Stimulated activated CD8-positive, alpha-beta memory T cell treated with anti-CD3 and anti-CD28 coated beads, Interleukin-15, amount 100 ng/mL, for 24 hours (primary cell): ENCODE results near the gene DNAJC9.

Experiments
- DNase-seq: peaks from one replicate; pipeline ENCODE4 v3.0.0-alpha.2; 2020; ENCODE audit warnings: low read depth

The DNAJC9 gene

DNA sequence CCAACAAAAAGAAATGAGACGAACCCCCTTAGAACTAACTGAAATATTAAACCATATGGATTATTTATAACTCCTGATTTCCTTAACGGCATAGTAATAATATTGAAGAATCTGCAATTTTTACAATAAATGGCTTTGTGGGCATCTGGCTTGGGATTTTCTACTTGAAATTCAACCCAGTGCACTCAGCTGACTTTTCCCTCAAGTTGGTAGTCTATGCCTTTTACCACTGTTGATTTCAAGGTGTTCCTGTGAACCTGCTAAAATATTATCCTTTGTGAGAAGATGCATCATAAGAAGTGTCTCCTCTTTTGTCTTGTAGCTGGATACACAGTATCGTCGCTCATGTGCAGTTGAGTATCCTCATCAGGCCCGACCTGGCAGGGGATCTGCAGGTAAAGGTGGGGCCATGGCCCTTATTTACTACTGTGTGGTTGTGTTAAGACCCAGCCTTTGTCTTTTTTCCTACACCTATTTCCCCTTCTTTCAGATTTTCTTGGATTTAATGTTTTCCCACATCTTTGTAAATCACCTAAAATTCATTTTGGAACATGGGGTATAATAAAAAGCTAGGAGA lies 8.0 kb downstream of the DNAJC9 start:
- no peak for DNase-seq

DNA sequence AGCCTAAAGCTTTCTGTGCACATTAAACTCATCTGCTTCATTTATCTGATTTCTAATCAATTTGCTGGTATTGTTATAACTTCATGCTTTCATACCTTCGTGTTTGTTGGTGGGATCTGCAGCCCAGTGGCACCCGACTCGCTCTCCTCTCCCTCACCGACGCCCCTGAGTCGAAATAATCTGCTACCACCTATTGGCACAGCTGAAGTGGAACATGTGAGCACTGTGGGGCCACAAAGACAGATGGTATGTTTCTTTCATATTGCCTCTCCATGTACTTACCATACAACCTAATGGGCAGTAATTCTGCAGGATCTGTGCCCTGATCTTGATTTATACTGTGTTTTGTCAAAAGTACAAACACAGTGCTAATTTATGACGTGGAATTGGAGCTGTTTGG lies 12.4 kb downstream of the DNAJC9 start:
- DNase-seq: no peak

DNA sequence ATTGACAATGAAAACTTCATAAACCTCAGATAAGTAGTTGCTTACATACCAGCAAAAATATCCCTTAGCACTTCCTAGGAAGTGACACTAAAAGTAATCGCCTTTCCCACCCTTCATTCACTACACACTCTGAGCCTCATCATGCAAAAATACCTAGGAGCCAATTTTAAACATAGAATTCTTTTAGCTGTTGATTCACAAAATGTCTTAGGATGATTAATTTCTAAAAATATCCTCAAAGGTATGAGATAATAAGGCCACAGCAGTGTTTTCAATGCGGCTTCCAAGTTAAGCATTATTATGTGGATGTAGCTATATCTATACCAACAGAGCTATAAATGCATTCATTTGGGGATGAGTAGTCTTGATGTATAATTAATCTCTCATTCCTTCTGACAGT lies 13.2 kb downstream of the DNAJC9 start:
- DNase-seq: no peak

- no peak for DNase-seq
These were observed 14.2 kb downstream of the DNAJC9 start for GRCh38 chr10:73232887-73233286.

DNA sequence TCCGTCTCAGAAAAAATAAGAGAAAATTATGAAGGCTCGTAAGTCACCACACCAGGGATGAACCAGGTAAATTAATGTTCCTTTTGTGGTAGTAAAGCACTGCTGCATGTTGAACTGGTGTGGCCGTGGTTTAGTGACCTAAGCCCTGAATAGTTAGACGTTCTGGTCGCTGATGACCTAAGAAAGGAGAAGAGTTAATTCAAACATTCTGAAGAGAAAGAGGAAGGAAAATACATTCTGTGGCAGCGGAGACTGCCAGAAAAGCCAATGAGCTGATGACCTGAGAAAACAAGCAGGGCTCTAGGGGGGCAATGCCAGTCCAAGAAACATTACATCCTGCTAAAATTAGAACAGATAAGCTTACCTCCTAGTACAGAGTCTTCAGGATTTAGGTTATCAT lies 17.5 kb downstream of the DNAJC9 start:
- no peak for DNase-seq

DNA sequence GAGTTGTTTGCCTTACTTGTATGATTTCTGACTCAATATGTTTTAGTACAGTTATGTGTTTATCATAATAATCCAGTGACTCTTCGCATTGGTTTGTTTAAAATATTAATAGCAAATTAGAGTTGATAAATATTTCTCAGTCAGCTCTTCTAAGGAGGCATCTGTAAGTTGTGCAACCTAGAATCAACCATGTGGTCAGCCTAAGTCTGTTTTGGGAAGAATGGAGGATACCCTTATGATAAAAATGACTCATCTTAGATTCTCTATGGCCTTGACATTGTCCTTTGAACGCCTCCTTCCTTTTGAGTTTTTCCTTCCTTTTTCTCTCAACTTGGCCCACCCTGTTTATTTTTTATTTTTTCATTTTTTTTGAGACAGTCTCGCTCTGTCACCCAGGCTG lies 18.8 kb downstream of the DNAJC9 start:
- DNase-seq: no peak

DNA sequence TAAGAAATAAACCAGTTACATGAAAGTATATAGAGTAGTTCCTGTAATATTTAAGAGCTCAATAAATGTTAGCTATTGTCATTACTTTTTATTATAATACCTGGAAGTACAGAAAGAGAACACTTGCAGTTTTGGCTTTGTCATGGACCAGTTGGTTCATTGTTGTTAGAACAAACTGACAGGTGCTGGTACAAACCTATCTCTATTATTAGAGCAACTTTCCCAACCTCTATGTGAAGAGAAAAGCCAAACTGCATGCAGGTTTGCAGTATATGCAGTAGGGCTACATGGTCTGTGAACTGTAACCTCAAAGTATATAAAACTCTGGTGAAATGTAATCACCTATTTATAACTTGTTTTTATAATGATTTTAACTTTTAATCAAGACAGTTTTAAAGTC lies 20.4 kb downstream of the DNAJC9 start:
- DNase-seq: no peak

DNA sequence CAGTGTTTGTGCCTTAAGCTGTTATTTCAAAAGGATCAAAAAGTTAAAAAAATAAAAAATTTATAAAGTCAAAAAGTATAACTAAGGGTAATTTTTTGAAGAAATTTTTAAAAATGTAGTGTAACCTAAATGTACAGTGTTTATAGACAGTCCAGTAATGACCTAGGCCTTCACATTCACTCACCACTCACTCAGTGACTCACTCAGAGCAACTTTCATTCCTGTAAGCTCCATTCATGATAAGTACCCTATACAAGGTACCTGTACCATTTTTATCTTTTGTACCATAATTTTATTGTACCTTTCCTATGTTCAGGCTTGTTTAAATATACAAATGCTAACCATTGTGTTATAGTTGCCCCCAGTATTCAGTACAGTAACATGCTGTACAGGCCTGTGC lies 21.5 kb downstream of the DNAJC9 start:
- DNase-seq: no peak

DNA sequence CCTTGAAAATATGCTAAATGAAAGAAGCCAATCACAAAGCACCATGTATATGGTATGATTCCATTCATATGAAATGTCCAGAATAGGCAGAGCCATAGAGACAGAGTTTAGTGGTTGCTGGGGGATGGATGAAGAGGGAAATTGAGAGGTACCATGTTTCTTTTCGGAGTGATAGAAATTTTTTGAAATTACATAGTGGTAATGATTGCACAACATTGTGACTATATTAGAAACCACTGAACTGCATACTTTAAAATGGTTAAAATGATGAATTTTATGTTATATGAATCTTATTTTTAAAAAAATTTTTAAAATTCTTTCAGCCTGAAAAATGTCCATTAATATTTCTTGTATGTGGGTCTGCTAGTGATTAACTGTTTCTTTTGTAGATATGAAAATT lies 26.1 kb downstream of the DNAJC9 start:
- no peak for DNase-seq

- DNase-seq: no peak
These were observed 27.7 kb downstream of the DNAJC9 start for GRCh38 chr10:73219384-73219783.

DNA sequence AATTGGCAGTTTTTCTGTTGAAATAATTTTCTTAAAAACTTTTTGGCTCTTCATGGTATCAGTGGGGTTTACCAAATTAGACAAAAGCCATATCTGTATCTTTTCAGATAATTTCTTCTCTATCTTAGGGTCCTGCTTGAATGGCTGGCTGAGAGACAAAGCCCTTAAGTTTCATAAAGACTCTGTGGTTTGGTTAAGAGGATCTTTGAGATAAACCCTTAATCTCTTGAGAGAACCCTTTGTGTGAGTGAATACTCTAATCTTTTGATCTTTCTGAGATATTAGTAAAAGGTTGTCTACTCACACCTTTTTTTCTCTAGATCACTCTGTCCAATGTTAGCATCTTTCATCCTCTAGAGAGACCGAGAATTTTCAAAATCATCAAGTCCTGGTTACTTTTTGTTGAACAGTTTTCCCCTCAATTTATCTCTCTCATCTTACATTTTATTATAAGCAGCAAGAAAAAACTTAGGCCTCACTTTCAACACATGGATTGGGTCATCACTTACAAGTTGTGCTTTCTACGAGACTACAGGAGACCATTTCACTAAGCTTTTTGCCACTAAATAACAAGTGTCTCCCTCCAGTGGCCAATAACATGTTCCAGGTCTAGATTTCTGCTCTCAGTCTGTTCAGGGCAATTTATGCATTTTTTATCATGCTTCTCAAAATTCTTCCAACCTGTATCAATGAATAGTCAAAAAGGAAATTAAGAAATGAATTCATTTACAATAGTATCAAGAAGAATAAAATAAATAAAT lies 28.4 kb downstream of the DNAJC9 start:
- no peak for DNase-seq

- DNase-seq: no peak
These were observed 29.4 kb downstream of the DNAJC9 start for GRCh38 chr10:73217628-73218027.

DNA sequence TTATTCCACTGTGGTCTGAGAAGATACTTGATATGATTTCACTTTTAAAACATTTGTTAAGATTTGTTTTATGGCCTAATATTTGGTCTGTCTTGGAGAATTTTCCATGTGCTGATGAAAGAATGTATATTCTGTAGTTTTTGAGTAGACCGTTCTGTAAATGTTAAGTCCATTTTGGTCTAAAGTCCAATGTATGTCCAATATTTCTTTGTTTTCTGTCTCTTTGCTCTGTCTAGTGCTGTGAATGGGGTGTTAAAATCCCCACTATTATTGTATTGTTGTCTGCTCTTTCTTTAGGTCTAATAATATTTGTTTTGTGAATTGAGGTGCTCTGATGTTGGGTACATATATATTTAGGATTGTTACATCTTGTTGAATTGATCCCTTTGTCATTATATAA lies 31.3 kb downstream of the DNAJC9 start:
- DNase-seq: no peak

DNA sequence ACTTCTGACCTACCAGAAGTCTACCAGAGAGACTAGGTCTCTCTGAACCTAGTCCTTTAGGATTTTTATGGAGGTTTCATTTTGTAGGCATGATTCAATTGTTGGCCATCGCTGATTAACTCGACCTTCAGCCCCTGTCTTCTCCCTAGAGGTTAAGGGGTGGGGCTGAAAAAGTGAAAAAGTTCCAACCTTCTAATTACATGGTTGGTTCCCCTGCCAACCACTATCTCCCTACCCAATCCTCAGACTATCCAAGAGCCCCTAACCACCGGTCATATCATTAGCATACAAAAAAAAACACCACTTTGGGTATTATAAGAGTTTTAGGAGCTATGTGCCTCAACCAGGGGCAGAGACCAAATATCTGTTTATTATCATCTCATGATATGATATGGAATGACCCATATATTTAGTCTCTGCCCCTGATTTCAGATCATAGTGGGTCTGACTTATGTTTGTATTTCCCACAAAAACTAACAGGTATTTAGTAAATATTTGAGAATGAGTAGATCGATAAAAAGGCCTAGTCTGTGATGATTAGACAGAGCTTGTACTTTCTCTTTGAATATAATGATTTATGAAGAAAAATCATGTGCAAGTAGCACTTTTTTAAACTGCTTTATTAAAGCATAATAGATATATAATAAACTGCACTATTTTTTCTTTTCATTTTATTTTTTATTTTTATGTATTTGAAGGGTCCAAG lies 35.8 kb downstream of the DNAJC9 start:
- DNase-seq: no peak

- no peak for DNase-seq
These were observed 36.5 kb downstream of the DNAJC9 start for GRCh38 chr10:73210395-73211105.

GRCh38 chr10:73209705-73210104 lies 37.4 kb downstream of the DNAJC9 start:
- no peak for DNase-seq

- DNase-seq: no peak
These were observed 39.2 kb downstream of the DNAJC9 start for GRCh38 chr10:73207883-73208282.

GRCh38 chr10:73206385-73206784 lies 40.7 kb downstream of the DNAJC9 start:
- no peak for DNase-seq

- no peak for DNase-seq
These were observed 41.2 kb downstream of the DNAJC9 start for GRCh38 chr10:73205890-73206289.

- no peak for DNase-seq
These were observed 42.0 kb downstream of the DNAJC9 start for GRCh38 chr10:73205081-73205480.
